22Rv1 (cell line): ENCODE data around the gene STUM.

Experiments
- ZFX ChIP-seq: fragments of 450-650 bp; IDR thresholded peaks from 2 replicates; pipeline ENCODE4 v1.6.1; 2017; ENCODE audit warnings: antibody characterized with exemption, borderline replicate concordance
- TF ChIP-seq, protein P1 (sequence below): fragments of 450-650 bp; IDR thresholded peaks from 2 replicates; pipeline ENCODE4 v1.5.1; 2017; ENCODE audit warnings: mild to moderate bottlenecking

DNA sequence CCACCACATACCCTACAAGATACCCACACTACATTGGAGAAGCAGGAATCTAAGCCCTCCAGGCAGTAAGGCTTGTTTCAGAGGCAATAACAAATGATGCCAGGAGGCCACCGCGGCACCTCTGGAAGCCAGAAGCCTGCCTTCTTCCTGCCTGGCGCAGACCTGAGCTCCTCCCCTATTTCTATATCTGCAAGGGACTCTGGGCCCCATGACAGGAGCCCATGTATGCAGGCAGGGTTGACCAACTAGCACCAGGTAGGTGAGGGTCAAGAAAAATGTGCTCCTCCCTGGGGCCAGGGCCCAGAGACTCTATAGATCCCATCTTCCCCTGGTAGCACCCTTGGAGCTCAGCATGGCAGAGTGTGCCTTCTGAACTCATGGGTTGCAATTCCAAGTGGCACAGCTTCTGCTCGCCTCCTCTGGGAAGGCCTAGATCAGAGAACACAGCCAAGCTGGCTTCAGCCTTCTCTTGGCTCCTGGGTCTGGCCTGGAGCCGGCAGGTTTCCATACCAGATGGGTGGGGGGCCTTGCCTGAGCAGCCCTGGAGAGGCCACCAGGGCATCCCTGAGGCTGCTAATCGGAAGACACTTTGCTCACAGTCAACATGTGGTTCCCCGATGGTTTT lies 85.1 kb downstream of the STUM start:
- TF ChIP-seq, protein P1, sequence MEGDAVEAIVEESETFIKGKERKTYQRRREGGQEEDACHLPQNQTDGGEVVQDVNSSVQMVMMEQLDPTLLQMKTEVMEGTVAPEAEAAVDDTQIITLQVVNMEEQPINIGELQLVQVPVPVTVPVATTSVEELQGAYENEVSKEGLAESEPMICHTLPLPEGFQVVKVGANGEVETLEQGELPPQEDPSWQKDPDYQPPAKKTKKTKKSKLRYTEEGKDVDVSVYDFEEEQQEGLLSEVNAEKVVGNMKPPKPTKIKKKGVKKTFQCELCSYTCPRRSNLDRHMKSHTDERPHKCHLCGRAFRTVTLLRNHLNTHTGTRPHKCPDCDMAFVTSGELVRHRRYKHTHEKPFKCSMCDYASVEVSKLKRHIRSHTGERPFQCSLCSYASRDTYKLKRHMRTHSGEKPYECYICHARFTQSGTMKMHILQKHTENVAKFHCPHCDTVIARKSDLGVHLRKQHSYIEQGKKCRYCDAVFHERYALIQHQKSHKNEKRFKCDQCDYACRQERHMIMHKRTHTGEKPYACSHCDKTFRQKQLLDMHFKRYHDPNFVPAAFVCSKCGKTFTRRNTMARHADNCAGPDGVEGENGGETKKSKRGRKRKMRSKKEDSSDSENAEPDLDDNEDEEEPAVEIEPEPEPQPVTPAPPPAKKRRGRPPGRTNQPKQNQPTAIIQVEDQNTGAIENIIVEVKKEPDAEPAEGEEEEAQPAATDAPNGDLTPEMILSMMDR, result no peak
- no peak for TF ChIP-seq ZFX
